Spinal cord (tissue), 10 donors: Measurements from ENCODE around the gene FAM13C. TPM values are rescaled to one million over a fixed set of nuclear protein-coding genes. Genes with fewer than 3 reads are reported as not detected.

Experiments
- DNase-seq, 6 donors: peaks; one replicate each; pipeline versions ENCODE4 v3.0.0 to v3.0.0-alpha.2; 2013 to 2015; ENCODE audit warnings: low spot score in 6 of 6, low read depth in 4 of 6
- H3K27ac ChIP-seq: one replicate; pipeline ENCODE4 v1.5.1; 2013; ENCODE audit warnings: low read depth, low read length, control low read depth
- H3K27me3 ChIP-seq: one replicate; pipeline ENCODE4 v1.6.1; 2013; ENCODE audit warnings: low read length; ENCODE audit not compliant: control insufficient read depth, insufficient read depth
- H3K36me3 ChIP-seq: one replicate; pipeline ENCODE4 v1.6.1; 2013; ENCODE audit warnings: low read length; ENCODE audit not compliant: control insufficient read depth, insufficient read depth
- H3K4me1 ChIP-seq: one replicate; pipeline ENCODE4 v1.6.1; 2013; ENCODE audit warnings: low read length; ENCODE audit not compliant: control insufficient read depth, insufficient read depth
- H3K4me3 ChIP-seq: one replicate; pipeline ENCODE4 v1.5.1; 2013; ENCODE audit warnings: low read depth, low read length, control low read depth
- H3K9me3 ChIP-seq: one replicate; pipeline ENCODE4 v1.6.1; 2013; ENCODE audit warnings: low read length; ENCODE audit not compliant: control insufficient read depth, insufficient read depth
- WGBS: methylation state at CpG from one replicate; pipeline ENCODE4 v1.1.5; 2013; ENCODE audit warnings: missing lambda C conversion rate; ENCODE audit not compliant: insufficient coverage; 5-methylcytosine and 5-hydroxymethylcytosine counted together
- polyA plus RNA-seq, 2 donors: library from polyadenylated mRNA; unstranded; fragments of 120-200 nt; gene quantifications; one replicate each; pipeline ENCODE4 v1.2.1, GENCODE V29; 2013; ENCODE audit not compliant: insufficient read length in 2 of 2
- total RNA-seq, 2 donors: library from RNA; depleted of rRNA in 1 of 2; stranded (reverse); fragments of 120-200 nt in 1 of 2; fragments of >200 nt in 1 of 2; gene quantifications; one replicate each; pipeline versions ENCODE4 v1.2.3 to v1.2.4, GENCODE V29; 2013 to 2014
- donor health status: healthy.

Gene FAM13C
- total and polyA plus RNA-seq, 4 donors: 28.2 to 52.5 (median 44.0) TPM

DNA sequence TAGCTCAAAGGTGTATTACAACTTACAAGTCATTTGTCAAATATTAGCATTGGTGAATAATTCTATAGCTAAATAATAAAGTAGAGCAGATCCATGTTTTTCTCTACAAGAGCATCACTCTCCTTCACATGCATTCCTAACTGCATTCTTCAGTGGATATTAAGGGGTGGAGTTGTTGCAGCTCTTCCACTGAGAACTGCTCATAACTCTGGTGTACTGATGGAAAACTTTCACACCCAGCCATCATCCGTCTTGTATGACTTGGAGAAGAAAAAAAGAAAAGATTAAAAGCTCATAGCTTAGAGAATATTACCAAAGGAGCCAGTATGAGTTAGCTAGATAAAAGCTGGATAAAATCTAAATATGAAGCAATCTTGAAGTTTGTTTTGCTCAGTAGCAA, 10.2 kb upstream of the FAM13C start:
- Histone ChIP-seq H3K27ac (no peak overlapping the region), H3K36me3 (no peaks in the 10 kb centered on the region), H3K27me3 (no peaks in the 10 kb centered on the region), H3K4me3 (no peak overlapping the region), H3K4me1 (no peaks in the 10 kb centered on the region), H3K9me3 (no peaks in the 10 kb centered on the region)
- WGBS: no CpG with 5 or more reads among the region's 1 CpG
- DNase-seq: no peak

DNA sequence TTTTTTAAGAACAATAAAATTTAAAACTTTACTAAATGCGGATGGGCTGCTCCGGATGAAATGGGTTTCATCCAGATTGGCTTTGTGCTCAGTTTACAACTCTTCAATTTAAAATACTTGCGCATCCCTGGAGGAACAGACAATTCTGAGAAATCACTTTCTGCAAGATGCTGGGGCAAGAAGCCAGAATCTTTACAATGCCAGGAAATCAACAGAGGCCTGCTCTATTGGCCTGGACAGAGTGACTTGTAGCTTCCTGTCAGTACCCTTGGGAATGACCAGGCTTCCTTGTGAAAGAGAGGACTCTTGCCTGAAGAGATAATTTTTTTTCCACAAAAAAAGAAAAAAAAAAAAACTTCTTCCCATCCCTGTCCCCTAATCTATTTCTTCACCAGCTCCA, 3.9 kb upstream of the FAM13C start:
- DNase-seq: peak in 2 of 6 donors; percentile 56 to 71
- 74% methylated on average over 3 of the region's 3 CpGs for WGBS
- H3K27me3 ChIP-seq: no peaks in the 10 kb centered on the region
- no peak overlapping the region for H3K4me3 ChIP-seq
- H3K36me3 ChIP-seq: no peaks in the 10 kb centered on the region
- peaks cover 4% of the 10 kb centered on the region for H3K4me1 ChIP-seq
- no peaks in the 10 kb centered on the region for H3K9me3 ChIP-seq
- H3K27ac ChIP-seq: no peak overlapping the region

DNA sequence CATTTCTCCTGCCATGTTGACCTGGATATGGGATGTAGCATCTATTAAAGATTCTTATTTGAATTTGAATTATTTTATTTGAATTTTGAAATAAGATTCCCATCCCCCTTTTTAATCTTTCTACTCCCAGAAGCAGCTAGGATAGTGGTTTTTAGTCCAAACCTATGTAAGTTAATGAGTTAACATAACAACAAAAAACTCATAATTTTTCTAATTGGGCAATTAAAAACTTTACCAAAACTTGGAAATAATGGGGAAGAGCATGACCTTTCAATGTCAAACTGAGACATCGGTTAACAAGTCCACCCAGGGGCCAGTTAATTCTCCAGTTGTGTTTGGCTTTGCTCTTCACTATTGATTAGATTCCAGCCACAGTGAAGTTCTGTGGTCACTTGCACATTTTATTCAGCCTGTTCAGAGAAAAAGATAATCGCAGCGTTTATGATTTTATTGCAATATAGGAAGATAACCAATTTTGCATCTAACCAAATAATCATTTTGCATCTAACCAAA, 1.2 kb upstream of the FAM13C start:
- DNase-seq: no peak
- Histone ChIP-seq H3K4me3 (peak overlapping the region; percentile 51), H3K4me1 (peaks cover 7% of the 10 kb centered on the region)

DNA sequence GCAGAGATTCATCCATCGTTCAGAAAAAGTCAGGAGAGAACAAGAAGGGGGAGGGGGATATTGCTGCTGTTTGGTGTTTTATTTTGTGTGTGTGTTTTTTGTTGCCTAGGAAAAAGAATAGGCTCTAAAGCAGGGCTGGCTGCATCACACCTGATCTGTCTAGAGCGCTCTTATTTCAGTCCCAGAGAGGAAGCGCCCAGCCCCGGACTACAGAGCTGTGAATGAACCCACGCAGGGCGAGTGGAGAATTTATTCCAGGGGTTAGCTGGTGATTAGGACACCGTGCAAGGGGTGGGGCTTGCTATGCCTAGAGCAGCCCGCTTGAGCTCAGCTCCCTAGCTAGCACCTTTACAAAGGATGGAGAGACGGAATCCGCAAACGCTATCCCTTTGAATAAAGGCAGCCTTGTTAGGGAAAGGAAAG, 621 bp upstream of the FAM13C start:
- Histone ChIP-seq H3K4me1 (peaks cover 7% of the 10 kb centered on the region), H3K27ac (peak overlapping the region; percentile 84), H3K4me3 (peak overlapping the region; percentile 51), H3K9me3 (no peaks in the 10 kb centered on the region), H3K27me3 (no peaks in the 10 kb centered on the region), H3K36me3 (no peaks in the 10 kb centered on the region)
- peak in 5 of 6 donors; percentile 47 to 94 (median 70) for DNase-seq
- WGBS: 1% methylated on average over 10 of the region's 11 CpGs

More for the DNA sequence above, 1.2 kb upstream of the FAM13C start:
- Histone ChIP-seq H3K27me3 (no peaks in the 10 kb centered on the region), H3K36me3 (no peaks in the 10 kb centered on the region), H3K9me3 (no peaks in the 10 kb centered on the region), H3K27ac (peak overlapping the region; percentile 84)
- WGBS: 44% methylated on average over 1 of the region's 3 CpGs

DNA sequence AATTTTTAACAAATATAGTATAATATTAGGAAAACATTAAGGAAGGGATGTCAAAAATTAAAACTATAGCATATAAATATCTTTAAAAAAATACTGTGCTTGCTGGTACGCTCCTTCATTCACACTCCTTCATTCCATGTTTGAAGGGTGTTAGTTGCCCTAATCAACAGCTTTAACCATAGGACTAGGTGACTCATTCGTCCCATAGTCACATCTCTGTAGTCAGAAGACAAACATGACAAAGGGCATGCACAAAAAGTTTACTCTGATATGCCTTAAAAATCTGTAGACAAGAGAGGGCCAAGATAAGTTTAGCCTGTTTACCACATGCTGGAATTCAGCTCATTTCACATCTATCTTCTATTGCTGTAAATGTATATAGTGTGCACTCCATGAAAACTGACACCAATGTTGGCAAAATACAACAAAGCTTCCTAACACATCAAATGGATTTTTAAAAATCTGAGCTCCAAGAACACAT, 646 bp downstream of the FAM13C start:
- Histone ChIP-seq H3K4me1 (peaks cover 7% of the 10 kb centered on the region), H3K27me3 (no peaks in the 10 kb centered on the region), H3K9me3 (no peaks in the 10 kb centered on the region), H3K4me3 (peak overlapping the region; percentile 51), H3K36me3 (no peaks in the 10 kb centered on the region), H3K27ac (peak overlapping the region; percentile 84)
- no CpG with 5 or more reads among the region's 2 CpGs for WGBS
- DNase-seq: no peak

DNA sequence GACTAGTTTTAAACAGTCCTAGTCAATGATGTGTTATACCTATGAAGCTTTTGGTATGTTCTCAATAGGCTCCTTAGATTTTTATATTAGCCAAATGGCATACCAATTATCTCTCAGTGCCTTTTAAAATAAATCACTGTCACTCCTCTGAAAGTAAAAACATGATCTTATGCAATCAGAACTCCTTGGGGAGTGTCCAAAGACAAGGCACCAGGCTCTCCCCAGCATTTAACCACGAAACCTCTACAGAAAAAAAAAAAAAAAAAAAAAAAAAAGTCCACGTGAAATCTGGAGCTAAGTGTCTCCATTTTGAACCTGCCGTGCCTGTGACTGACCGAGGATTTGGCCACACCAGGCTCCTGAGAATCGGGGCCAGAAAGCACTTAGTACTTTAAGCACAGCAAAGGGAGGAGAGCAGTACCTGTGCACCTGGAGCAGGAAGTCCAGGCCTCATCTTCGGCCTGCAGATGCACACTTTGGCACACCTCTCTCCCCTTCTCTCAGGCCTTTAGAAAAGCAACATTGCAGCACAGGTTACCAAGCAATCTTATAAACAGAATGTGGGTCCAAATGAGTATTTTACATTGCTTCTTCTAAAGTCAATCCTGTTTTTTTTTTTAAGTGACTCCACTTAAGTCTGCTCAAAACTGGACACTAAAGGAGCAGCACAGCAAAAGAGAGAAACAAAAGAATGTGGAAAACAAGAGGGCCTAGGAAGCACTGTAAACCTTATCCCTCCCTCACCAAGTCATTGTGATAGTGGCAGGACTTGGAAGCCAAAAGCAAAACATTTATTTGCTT, 1.5 kb downstream of the FAM13C start:
- Histone ChIP-seq H3K27me3 (no peaks in the 10 kb centered on the region), H3K4me3 (peak overlapping the region; percentile 51), H3K9me3 (no peaks in the 10 kb centered on the region), H3K36me3 (no peaks in the 10 kb centered on the region), H3K27ac (peak overlapping the region; percentile 35), H3K4me1 (peaks cover 7% of the 10 kb centered on the region)
- 37% methylated on average over 3 of the region's 6 CpGs for WGBS
- peak in 2 of 6 donors; percentile 32 to 56 for DNase-seq

DNA sequence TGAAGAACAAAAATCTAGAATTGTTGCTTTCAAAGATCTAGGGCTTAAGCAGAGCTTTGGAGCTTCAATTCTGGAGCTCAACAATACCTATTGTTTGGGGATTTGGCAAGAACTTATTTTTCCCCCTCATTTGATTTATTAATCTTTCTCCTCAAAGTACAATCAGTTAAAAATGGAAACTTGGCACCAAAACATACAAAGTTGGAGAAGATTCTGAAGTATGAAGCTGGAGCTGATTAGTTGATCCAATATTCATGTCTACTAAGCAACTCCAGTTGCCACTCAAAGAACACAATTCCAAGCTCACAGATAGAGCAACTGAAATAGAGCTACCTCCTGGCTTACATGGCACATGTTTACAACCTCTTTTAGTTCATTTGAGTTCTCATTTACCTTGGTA, 3.8 kb downstream of the FAM13C start:
- Histone ChIP-seq H3K36me3 (no peaks in the 10 kb centered on the region), H3K9me3 (no peaks in the 10 kb centered on the region), H3K27ac (no peak overlapping the region), H3K27me3 (no peaks in the 10 kb centered on the region), H3K4me1 (peaks cover 7% of the 10 kb centered on the region), H3K4me3 (no peak overlapping the region)
- no peak for DNase-seq

DNA sequence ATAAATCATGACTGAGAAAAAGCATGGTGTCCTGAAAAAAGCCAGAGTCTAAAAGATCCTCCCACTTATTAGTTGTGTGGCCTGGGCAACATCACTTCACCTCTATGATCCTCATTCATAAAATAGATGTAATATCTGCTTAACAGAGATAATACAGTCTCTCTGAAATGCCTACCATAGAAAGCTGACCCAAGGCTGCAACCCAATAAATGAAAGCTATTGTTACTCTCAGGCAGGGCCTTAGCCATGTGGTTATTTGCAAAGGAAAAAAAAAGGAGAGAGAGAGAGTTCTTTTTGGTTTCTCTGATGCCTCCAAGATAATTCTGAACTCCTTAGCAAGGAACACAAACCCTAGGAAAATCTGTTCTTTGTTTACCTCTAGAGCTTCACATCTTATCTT, 7.9 kb downstream of the FAM13C start:
- Histone ChIP-seq H3K36me3 (peaks cover 14% of the 10 kb centered on the region), H3K9me3 (no peaks in the 10 kb centered on the region), H3K4me3 (no peak overlapping the region), H3K27ac (no peak overlapping the region), H3K27me3 (no peaks in the 10 kb centered on the region), H3K4me1 (no peaks in the 10 kb centered on the region)
- no peak for DNase-seq

DNA sequence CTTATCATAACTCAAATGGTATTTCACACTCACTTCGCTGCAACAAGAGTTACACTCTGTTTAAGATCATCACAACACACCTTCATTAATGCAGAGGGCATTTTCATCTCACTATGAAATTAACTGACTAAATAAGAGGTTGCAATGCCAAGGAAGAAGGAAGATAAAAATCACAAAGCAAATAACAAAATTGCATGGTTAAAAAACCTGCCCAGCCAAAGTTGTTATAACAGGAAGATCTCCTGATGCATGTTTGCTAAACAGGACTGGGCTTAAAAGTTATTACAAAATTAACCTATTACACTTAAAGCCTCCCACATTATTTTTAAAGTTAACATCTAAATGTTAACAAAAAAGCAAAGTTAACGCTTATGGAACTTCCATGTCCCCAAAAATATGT, 11.8 kb downstream of the FAM13C start:
- H3K27ac ChIP-seq: no peak overlapping the region
- no peaks in the 10 kb centered on the region for H3K27me3 ChIP-seq
- H3K4me3 ChIP-seq: no peak overlapping the region
- WGBS: no CpG with 5 or more reads among the region's 2 CpGs
- no peak for DNase-seq
- no peaks in the 10 kb centered on the region for H3K4me1 ChIP-seq
- H3K9me3 ChIP-seq: no peaks in the 10 kb centered on the region
- H3K36me3 ChIP-seq: peaks cover 16% of the 10 kb centered on the region

DNA sequence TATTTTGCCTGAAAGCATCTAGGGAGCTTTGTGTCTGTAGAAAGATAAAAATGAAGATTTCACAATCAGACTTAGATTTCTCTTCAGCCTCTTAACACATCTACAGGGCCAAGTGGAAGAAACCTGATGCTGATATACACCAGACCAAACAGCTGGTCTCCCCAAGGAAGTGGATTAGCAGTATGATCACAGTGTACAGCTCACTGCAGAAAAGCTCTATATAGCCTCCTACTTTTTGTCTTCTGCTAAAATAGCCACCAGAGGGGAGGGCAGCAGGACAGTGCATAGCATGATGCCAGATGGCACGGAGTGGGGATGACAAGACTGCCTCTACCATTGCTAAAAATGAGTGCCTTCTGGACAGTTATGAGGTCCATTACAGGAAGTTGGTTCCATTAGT, 16.0 kb downstream of the FAM13C start:
- no peak for DNase-seq
- H3K27me3 ChIP-seq: no peaks in the 10 kb centered on the region
- peaks cover 6% of the 10 kb centered on the region for H3K36me3 ChIP-seq
- no peak overlapping the region for H3K4me3 ChIP-seq
- 33% methylated on average over 1 of the region's 1 CpG for WGBS
- no peaks in the 10 kb centered on the region for H3K9me3 ChIP-seq
- no peak overlapping the region for H3K27ac ChIP-seq
- H3K4me1 ChIP-seq: no peaks in the 10 kb centered on the region
